Measurements from ENCODE around the gene FERMT3.
A peak's percentile ranks its signal among the peaks of the same experiment; 100 is the strongest.

FERMT3 gene

DNA sequence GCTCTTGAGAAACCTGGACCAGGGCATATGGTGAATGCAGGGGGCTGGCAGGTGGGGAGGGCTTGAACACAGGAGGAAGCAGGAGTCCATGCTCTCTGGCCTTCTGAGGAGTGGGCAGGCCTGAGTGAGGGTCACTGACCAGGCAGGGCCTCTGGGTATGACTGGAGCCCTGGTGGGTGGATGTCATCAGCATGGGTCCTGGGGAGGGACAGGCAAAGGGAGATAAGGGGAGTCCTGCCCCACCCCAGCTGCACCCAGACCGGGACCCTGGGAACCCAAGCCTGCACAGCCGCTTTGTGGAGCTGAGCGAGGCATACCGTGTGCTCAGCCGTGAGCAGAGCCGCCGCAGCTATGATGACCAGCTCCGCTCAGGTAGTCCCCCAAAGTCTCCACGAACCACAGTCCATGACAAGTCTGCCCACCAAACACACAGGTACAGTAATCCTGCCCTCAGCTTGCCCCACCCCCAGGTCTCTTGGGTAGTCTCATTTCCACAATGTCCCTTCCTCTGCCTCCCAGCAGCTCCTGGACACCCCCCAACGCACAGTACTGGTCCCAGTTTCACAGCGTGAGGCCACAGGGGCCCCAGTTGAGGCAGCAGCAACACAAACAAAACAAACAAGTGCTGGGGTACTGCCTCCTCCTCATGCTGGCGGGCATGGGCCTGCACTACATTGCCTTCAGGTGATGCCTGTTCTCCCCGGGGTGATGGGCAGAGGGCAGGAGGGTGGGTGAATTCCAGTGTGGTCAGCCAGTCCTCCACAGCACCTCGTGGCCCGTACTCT, 25.9 kb downstream of the FERMT3 start:
- DNase-seq (ENCODE audit: low read depth), result no peak
- H3K4me3 ChIP-seq (ENCODE audit: low read length), result no peak overlapping the region
- no peak for TF ChIP-seq CTCF (IDR thresholded peaks at IDR 0.05; ENCODE audit: insufficient read depth, low read depth, low read length, missing control alignments)

- no peak for TF ChIP-seq CTCF (IDR thresholded peaks at IDR 0.05; ENCODE audit: insufficient read depth, low read depth, low read length, missing control alignments)
- no peak for DNase-seq (ENCODE audit: low read depth)
- H3K4me3 ChIP-seq (ENCODE audit: low read length), result no peak overlapping the region
These were observed 26.4 kb downstream of the FERMT3 start for GRCh38 chr11:64232967-64233315.

DNA sequence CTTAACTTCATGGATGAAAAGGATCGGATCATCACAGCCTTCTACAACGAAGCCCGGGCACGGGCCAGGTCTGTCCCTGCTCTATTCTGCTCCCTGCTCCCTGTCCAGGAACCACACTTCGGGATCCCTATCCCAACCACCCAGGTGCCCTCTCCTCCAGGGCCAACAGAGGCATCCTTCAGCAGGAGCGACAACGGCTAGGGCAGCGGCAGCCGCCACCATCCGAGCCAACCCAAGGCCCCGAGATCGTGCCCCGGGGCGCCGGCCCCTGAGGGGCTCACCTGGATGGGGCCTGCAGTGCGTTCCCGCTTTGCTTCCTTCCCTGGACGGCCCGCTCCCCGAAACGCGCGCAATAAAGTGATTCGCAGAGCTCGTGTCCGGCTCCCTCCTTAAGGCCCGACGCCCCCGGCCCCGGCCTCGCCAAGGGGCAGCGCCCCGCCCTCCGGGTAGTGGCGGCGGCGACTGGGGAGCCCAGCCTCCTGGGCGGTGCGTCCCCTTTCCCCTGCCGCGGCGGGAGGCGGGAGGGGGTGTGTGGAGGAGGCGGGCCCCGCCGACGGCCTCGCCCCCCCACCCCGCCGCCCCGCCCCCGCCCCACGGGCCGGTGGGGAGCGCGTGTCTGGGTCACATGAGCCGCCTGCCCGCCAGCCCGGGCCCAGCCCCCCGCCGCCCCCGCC, 27.5 kb downstream of the FERMT3 start, which contains the start of gene VEGFB:
Gene VEGFB (plus strand): TSS at position 672 of the 674 bp plus-strand sequence. CDS start 250 bp downstream, outside the sequence.
- peak; percentile 51 for DNase-seq (ENCODE audit: low read depth)
- TF ChIP-seq CTCF (IDR thresholded peaks at IDR 0.05; ENCODE audit: insufficient read depth, low read depth, low read length, missing control alignments), result no peak
- H3K4me3 ChIP-seq (ENCODE audit: low read length), result peak within 1 kb of the TSS; percentile 48

GRCh38 chr11:64234647-64235379, 28.3 kb downstream of the FERMT3 start:
- peak overlapping the region; percentile 43 for H3K4me3 ChIP-seq (ENCODE audit: low read length)
- TF ChIP-seq CTCF (IDR thresholded peaks at IDR 0.05; ENCODE audit: insufficient read depth, low read depth, low read length, missing control alignments), result no peak
- no peak for DNase-seq (ENCODE audit: low read depth)

GRCh38 chr11:64235437-64236161, 29.1 kb downstream of the FERMT3 start:
- peak overlapping the region; percentile 43 for H3K4me3 ChIP-seq (ENCODE audit: low read length)

More at GRCh38 chr11:64235437-64236161, 29.1 kb downstream of the FERMT3 start:
- no peak for TF ChIP-seq CTCF (IDR thresholded peaks at IDR 0.05; ENCODE audit: insufficient read depth, low read depth, low read length, missing control alignments)
- no peak for DNase-seq (ENCODE audit: low read depth)
